OCI-LY1 (cell line): ENCODE measurements around the gene DPP7.
A peak's percentile ranks its signal among the peaks of the same experiment; 100 is the strongest.

Experiments used
- H2AFZ ChIP-seq: fragments of 200-600 bp; sonication (generic), shearing (Covaris generic); 2 replicates; pipeline ENCODE4 v1.6.0; 2014; ENCODE audit warnings: antibody characterized with exemption, mild to moderate bottlenecking, low read length
- H3F3A ChIP-seq: fragments of 200-600 bp; sonication (generic), shearing (Covaris generic); 2 replicates; pipeline ENCODE4 v1.6.0; 2014; ENCODE audit warnings: mild to moderate bottlenecking, antibody characterized with exemption, low read length, moderate library complexity; ENCODE audit not compliant: insufficient read depth
- H3K27ac ChIP-seq: fragments of 200-600 bp; sonication (generic); 2 replicates; pipeline ENCODE4 v1.5.1; 2014; ENCODE audit warnings: low read length, mixed run types, mild to moderate bottlenecking, low read depth; ENCODE audit not compliant: poor library complexity, severe bottlenecking
- H3K27me3 ChIP-seq: fragments of 200-600 bp; sonication (generic); 2 replicates; pipeline ENCODE4 v1.6.0; 2014; ENCODE audit warnings: antibody characterized with exemption, mild to moderate bottlenecking, low read length, moderate library complexity; ENCODE audit not compliant: insufficient read depth
- H3K36me3 ChIP-seq: fragments of 200-600 bp; sonication (generic); 2 replicates; pipeline ENCODE4 v1.6.1; 2014; ENCODE audit warnings: mild to moderate bottlenecking, antibody characterized with exemption, low read length, moderate library complexity, mixed read lengths; ENCODE audit not compliant: insufficient read depth
- H3K4me1 ChIP-seq: fragments of 200-600 bp; sonication (generic); 2 replicates; pipeline ENCODE4 v1.5.1; 2014; ENCODE audit warnings: mild to moderate bottlenecking, low read length, moderate library complexity; ENCODE audit not compliant: insufficient read depth, severe bottlenecking
- H3K4me2 ChIP-seq: fragments of 200-600 bp; sonication (generic), shearing (Covaris generic); 2 replicates; pipeline ENCODE4 v1.6.1; 2014; ENCODE audit warnings: low read length
- H3K4me3 ChIP-seq: fragments of 200-600 bp; sonication (generic); 2 replicates; pipeline ENCODE4 v1.5.1; 2014; ENCODE audit warnings: low read length, low read depth, mild to moderate bottlenecking, mixed read lengths; ENCODE audit not compliant: poor library complexity, severe bottlenecking
- H3K79me2 ChIP-seq: fragments of 200-600 bp; shearing (Covaris generic); 2 replicates; pipeline ENCODE4 v1.6.1; 2016; ENCODE audit warnings: mixed run types, low read length, mixed read lengths; ENCODE audit not compliant: insufficient read depth
- H3K9ac ChIP-seq: fragments of 200-600 bp; sonication (generic), shearing (Covaris generic); 2 replicates; pipeline ENCODE4 v1.6.1; 2014; ENCODE audit warnings: mild to moderate bottlenecking, low read length, mixed read lengths
- H3K9me2 ChIP-seq: fragments of 200-600 bp; sonication (generic), shearing (Covaris generic); 2 replicates; pipeline ENCODE4 v1.6.1; 2014; ENCODE audit warnings: low read depth, mild to moderate bottlenecking, low read length, mixed read lengths
- H3K9me3 ChIP-seq: fragments of 200-600 bp; shearing (Covaris generic); 2 replicates; pipeline ENCODE4 v1.6.1; 2014; ENCODE audit warnings: low read length, mixed read lengths
- H4K20me1 ChIP-seq: fragments of 200-600 bp; sonication (generic), shearing (Covaris generic); 2 replicates; pipeline ENCODE4 v1.6.0; 2016; ENCODE audit warnings: mild to moderate bottlenecking, low read length; ENCODE audit not compliant: insufficient read depth
- CTCF ChIP-seq: fragments of 200-600 bp; sonication (generic), shearing (Covaris generic); IDR thresholded peaks from 2 replicates; pipeline ENCODE4 v1.5.1; 2017; ENCODE audit warnings: mild to moderate bottlenecking, antibody characterized with exemption, low read length, moderate library complexity, mixed read lengths
- EZH2 ChIP-seq: fragments of 200-600 bp; sonication (generic), shearing (Covaris generic); IDR thresholded peaks from 2 replicates; pipeline ENCODE4 v1.8.0; 2017; ENCODE audit warnings: borderline replicate concordance, mixed run types, mild to moderate bottlenecking, antibody characterized with exemption, low read length, moderate library complexity, mixed read lengths

DPP7 gene

DNA sequence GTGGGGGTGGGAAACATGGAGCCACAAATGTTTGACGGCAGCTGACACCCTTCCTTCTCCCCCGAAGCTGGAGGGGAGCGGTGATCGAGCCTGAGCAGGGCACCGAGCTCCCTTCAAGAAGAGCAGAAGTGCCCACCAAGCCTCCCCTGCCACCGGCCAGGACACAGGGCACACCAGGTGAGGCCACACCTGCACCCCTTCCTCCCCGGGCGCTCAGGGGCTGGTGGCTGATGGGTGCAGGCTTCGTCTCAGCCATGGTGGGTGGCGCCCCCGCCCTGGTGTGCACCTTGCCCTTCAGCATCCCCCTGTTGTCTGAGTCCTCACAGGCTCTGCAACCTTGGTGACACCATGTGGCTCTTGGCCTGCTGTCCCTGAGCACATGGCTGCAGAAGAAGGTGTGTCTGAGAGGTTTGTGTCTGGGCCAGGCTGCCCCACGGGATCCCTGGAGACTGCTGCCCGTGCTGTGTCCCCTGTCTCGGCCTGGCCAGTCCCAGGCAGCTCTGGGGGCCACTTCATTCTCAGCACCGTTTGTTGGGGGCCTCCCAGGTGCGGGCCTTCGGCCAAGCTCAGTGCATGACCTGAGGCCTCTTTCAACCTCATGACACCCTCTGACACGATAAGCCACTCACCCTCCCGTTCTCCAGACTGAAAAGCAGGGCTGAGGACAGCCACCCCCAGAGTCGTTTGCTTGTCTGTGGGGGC, 16.6 kb downstream of the DPP7 start:
- H3K4me2 ChIP-seq, result no peak overlapping the region
- H3K79me2 ChIP-seq, result no peaks in the 10 kb centered on the region
- H2AFZ ChIP-seq, result no peak overlapping the region
- no peak overlapping the region for H3K9ac ChIP-seq
- H3K4me1 ChIP-seq, result peaks cover 10% of the 10 kb centered on the region
- no peak overlapping the region for H3K27ac ChIP-seq
- H3K9me2 ChIP-seq, result no peaks in the 10 kb centered on the region
- peaks cover 67% of the 10 kb centered on the region for H3K36me3 ChIP-seq
- no peak for TF ChIP-seq EZH2
- no peak for TF ChIP-seq CTCF
- H3K9me3 ChIP-seq, result no peaks in the 10 kb centered on the region
- no peaks in the 10 kb centered on the region for H3K27me3 ChIP-seq
- no peaks in the 10 kb centered on the region for H4K20me1 ChIP-seq
- no peaks in the 10 kb centered on the region; the same call in 1 of the 2 replicates for H3F3A ChIP-seq
- no peak overlapping the region for H3K4me3 ChIP-seq

DNA sequence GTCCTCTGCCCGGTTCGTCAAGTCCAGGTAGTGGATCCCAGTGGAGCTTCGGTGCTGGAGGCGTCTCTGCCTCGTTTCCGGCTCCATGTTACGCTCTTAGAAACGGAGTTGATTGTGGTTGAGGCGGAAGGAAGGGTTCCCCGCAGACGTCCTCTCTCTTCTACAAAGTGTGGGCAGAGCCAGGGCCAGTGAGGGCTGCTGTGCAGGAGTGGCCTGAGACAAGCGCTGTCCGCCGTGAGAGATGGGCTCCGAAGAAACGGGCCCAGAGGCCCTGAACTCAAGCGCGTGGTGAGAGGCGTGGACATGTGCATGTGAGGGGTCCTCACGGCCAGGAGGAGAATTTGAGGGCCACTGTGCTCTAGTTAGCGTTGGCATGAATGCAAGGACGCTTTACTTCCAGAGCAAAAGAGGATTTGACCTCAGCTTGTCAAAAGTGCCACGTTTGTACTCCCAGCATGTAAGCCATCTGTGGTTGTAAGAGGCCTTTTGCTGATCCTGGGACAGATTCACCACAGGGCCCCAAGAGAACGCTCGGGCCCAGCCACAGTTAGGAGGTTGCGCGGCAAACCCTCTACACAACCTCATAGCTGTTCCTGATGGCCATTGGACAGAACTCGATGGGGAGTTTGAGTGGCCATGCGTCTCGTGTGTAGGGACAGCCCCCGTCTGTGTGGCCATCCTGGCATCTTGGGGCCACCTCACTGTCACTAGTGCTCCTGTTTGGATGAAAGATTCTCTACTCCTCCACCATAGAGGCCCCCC, 17.6 kb downstream of the DPP7 start:
- Histone ChIP-seq H3K79me2 (no peaks in the 10 kb centered on the region), H3K4me1 (peaks cover 10% of the 10 kb centered on the region), H3K9me3 (no peaks in the 10 kb centered on the region), H3K4me2 (no peak overlapping the region), H2AFZ (no peak overlapping the region), H3F3A (no peaks in the 10 kb centered on the region; the same call in 1 of the 2 replicates), H4K20me1 (no peaks in the 10 kb centered on the region), H3K9me2 (no peaks in the 10 kb centered on the region), H3K36me3 (peaks cover 65% of the 10 kb centered on the region), H3K4me3 (no peak overlapping the region), H3K27me3 (no peaks in the 10 kb centered on the region), H3K9ac (no peak overlapping the region), H3K27ac (no peak overlapping the region)
- no peak for TF ChIP-seq CTCF
- no peak for TF ChIP-seq EZH2

GRCh38 chr9:137095664-137096517, 18.6 kb downstream of the DPP7 start:
- H3K4me3 ChIP-seq, result peak overlapping the region; percentile 26
- H3K9ac ChIP-seq, result peak overlapping the region; percentile 50; the same call in 1 of the 2 replicates
- no peaks in the 10 kb centered on the region for H3K27me3 ChIP-seq
- H3K27ac ChIP-seq, result peak overlapping the region; percentile 52
- H3K79me2 ChIP-seq, result no peaks in the 10 kb centered on the region
- H3K9me2 ChIP-seq, result no peaks in the 10 kb centered on the region
- H4K20me1 ChIP-seq, result no peaks in the 10 kb centered on the region
- peak overlapping the region; percentile 59; the same call in 1 of the 2 replicates for H3K4me2 ChIP-seq
- H3K36me3 ChIP-seq, result peaks cover 57% of the 10 kb centered on the region
- TF ChIP-seq EZH2 (no peak), CTCF (peak; percentile 73)
- H3K4me1 ChIP-seq, result peaks cover 10% of the 10 kb centered on the region
- H2AFZ ChIP-seq, result no peak overlapping the region
- H3K9me3 ChIP-seq, result no peaks in the 10 kb centered on the region
- no peaks in the 10 kb centered on the region for H3F3A ChIP-seq
